HG02943 (cell line): ENCODE results near the gene SEMA3A.

Source experiments
- ATAC-seq: cut with Tn5 transposase; IDR thresholded peaks from one replicate; pipeline ENCODE4 v1.9.1; 2021; ENCODE audit warnings: mild to moderate bottlenecking, low read depth, moderate library complexity; ENCODE audit not compliant: unreplicated experiment

SEMA3A gene

GRCh38 chr7:84027678-84028077 lies 166.9 kb downstream of the SEMA3A start:
- no peak for ATAC-seq

GRCh38 chr7:84025332-84025927 lies 169.2 kb downstream of the SEMA3A start:
- ATAC-seq = no peak

GRCh38 chr7:84022684-84023308 lies 171.8 kb downstream of the SEMA3A start:
- no peak for ATAC-seq

DNA sequence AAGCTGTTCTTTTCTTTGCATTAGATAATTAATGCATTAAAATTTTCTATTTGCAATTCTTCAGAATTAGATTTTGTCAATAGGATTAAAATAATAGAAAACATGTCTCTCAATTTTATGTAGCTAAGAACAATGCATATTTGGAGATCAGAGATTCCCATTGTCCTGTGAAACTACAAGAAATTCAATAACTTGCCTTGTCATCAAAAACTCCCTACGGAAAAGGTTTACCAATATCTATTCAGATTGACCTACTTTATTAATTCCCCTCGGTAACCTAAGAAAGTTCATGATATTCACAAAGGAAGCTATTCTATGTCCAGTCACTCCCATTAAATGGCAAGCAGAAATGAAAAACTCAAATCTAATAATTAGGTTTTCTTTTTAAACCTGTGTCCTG lies 172.6 kb downstream of the SEMA3A start:
- no peak for ATAC-seq

DNA sequence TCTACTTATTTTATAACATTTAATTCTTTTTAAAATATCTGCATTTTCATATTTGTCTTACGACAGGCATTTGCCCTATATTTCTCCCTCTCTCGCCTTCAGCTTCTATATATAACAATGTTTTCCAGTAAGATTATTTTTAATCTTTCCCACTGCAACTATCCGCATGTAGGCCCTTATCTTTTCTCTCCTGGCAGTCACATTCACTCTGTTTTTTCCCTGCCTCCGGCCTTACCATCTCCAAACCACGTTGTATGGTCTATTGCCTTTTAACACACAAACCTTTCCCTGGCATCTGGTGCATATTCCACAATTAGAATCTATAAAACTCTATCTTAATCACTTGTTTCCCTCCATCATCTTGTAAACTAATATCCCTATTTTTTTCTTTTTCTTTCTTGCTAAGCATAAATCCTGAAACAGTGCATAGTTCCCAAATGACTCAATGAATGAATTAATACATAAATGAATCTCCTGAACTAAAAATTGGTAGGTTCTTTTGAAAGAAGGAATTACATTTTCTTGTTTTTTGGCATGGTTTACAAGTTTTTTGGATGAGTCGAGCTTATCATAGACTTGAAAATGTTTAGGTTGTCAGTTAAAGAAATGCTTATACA lies 173.2 kb downstream of the SEMA3A start:
- ATAC-seq = no peak

- no peak for ATAC-seq
Observed at GRCh38 chr7:84017651-84018050, 176.9 kb downstream of the SEMA3A start.

- no peak for ATAC-seq
Observed at GRCh38 chr7:84013616-84014240, 180.9 kb downstream of the SEMA3A start.

GRCh38 chr7:84009782-84010181 lies 184.8 kb downstream of the SEMA3A start:
- no peak for ATAC-seq

GRCh38 chr7:84009051-84009450 lies 185.5 kb downstream of the SEMA3A start:
- no peak for ATAC-seq

- ATAC-seq = no peak
Observed at GRCh38 chr7:84003191-84003590, 191.4 kb downstream of the SEMA3A start.

DNA sequence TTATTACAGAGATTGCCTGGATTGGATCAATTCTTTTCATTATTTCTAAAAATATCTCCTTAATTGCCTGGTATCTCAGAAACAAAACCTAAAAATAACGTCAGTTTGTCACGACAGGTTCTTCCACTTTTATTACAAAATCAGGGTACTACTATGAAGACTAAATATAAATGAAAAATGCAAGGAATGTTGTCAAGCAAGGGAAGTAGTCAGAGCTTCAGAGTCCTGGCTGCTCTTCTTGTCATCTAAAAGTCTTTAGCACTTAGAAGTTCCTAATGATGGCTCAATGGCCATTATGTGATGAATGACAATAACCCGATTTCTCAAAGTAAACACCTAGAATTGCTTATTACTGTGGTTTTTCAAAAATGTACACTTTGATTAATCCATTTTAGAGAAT lies 192.2 kb downstream of the SEMA3A start:
- ATAC-seq = no peak

- no peak for ATAC-seq
Observed at GRCh38 chr7:83996879-83997278, 197.7 kb downstream of the SEMA3A start.

GRCh38 chr7:83987764-83988163 lies 206.8 kb downstream of the SEMA3A start:
- no peak for ATAC-seq

GRCh38 chr7:83985821-83986220 lies 208.8 kb downstream of the SEMA3A start:
- no peak for ATAC-seq

DNA sequence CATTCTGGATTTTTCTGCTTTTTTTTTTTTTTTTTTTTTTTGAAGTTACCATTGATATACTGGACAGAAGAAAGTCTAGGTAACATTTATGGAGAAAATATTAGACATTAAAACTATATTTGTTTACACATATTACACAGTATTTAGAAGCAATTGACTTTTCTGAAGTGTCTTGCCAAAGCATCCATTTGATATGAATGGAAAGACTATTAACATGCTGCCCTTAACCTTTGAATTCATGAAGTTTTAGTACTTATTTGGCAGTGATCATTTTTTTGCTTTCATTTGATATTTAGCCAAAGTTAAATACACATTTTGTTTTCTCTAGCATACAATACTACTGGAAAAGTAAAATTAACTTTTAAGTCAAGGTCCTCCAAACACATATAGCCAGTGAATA lies 210.0 kb downstream of the SEMA3A start:
- no peak for ATAC-seq

GRCh38 chr7:83984076-83984475 lies 210.5 kb downstream of the SEMA3A start:
- ATAC-seq = no peak

DNA sequence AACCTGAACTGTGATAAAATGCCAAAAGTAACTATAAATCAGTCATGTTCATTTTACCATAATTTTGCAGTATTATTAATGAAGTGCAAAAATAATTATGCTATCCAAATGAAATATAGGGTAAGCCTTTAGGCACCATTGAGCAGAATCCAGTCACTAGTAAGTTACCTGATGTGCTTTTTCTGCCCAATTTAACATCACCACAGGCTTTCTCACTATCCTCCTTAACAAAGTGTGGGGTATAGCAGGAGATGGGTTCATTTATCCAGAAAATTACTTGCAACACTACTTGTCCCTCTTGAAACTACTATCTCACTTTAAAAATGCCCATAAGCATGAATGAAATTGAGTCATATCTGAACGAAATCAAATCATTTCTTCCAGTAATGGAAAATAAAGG lies 211.0 kb downstream of the SEMA3A start:
- no peak for ATAC-seq

- peak; percentile 75 for ATAC-seq
Observed at GRCh38 chr7:83976302-83976701, 218.3 kb downstream of the SEMA3A start.

- no peak for ATAC-seq
Observed at GRCh38 chr7:83970081-83970480, 224.5 kb downstream of the SEMA3A start.

GRCh38 chr7:83964318-83964717 lies 230.3 kb downstream of the SEMA3A start:
- ATAC-seq = no peak

DNA sequence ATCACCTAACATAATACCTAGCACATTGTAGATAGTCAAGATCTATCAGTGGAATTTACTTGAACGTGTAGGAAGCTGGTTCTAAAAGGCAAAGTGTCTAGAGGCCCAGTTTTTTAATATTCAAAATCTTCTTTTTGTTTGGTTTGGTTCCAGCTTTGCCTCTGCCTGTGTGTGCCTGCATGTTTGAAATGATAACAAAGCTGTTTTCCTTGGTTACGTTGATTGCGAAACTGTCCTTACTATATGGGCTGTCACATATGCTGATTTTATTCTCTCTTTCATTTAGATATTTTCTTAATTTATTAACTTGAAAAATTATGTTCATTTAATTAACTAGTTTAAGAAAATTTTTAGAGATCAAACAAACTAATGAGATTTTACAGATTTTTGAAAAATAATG lies 237.3 kb downstream of the SEMA3A start:
- ATAC-seq = no peak

DNA sequence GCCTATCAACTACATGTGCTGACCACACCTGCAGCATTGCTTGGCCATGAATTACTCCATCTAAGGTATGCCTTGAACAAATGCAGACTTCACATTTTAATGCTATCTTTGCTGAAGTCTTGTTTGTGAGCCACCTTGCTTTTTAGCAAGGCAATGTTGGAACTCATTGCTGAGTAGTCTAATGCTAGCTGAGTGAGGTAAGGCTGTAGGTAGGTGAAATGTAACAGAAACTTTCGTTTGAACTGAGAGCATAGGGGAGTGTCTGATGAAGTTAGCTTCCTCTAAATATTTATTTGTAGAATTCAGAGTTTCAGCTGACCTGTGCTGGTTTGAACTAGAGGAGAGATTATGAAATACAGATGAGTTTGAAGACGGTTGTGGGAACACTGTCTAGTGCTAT lies 238.5 kb downstream of the SEMA3A start:
- ATAC-seq = no peak
